HG02870 (cell line): ENCODE measurements around the gene BOK.
"Not testable (repeated sequence)": the region's sequence is repeated elsewhere in the genome, so short reads cannot be mapped to it uniquely, and the experiment has no call there.

Source experiments
- ATAC-seq: cut with Tn5 transposase; IDR thresholded peaks from one replicate; pipeline ENCODE4 v1.9.1; 2021; ENCODE audit warnings: mild to moderate bottlenecking, moderate library complexity; ENCODE audit not compliant: unreplicated experiment

BOK gene

DNA sequence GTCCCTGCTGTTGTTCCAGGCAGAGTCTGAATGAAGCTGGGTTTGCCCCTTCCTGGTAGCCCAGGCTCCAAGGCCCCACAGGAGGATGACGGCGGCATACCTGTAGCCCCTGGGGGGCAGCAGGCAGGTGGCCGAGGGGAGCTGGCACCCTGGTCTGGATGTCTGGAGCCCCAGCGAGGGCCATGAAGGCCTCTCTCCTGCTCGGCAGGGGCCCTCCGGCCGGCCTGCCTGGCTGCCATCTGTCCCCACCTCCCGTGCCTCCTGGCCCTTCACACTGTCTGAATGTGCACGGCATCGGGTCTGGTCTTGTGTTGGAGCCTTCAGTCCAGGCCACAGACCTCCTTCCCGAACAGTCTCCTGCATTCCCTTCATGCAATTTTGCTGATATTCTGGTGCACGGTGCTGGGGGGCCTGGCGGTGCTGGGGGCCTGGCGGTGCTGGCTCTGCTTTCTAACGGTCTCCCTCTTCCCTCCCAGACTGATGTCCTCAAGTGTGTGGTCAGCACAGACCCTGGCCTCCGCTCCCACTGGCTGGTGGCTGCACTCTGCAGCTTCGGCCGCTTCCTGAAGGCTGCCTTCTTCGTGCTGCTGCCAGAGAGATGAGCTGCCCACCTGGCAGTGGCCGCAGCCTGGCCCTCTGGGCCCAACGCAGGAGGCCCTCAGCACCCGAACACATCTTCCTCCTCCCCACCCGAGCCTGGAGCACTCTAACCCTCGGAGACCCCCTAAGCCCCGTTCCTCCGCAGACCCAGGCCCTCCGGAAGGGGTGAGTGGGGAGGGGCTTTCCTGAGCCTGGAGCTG, 13.5 kb downstream of the BOK start:
- no peak for ATAC-seq

DNA sequence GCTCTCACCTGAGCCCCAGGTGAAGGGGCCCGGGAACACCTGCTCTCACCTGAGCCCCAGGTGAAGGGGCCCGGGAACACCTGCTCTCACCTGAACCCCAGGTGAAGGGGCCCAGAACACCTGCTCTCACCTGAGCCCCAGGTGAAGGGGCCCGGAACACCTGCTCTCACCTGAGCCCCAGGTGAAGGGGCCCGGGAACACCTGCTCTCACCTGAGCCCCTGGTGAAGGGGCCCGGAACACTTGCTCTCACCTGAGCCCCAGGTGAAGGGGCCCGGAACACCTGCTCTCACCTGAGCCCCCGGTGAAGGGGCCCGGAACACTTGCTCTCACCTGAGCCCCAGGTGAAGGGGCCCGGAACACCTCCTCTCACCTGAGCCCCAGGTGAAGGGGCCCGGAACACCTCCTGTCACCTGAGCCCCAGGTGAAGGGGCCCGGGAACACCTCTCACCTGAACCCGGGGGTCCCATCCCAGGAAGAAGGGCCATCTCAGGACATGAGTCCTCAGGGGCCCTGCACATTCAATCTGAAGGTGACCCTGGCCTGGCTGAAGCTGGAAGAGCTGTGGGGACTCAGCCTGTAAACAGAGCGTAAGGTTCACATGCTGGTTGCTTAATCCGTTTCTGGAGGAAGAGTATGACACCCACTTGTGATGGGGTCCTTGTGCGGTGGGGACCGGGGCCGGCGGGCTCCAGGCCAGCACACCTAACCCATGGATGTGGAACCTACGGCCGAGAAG, 14.5 kb downstream of the BOK start:
- ATAC-seq, result not testable (repeated sequence)

DNA sequence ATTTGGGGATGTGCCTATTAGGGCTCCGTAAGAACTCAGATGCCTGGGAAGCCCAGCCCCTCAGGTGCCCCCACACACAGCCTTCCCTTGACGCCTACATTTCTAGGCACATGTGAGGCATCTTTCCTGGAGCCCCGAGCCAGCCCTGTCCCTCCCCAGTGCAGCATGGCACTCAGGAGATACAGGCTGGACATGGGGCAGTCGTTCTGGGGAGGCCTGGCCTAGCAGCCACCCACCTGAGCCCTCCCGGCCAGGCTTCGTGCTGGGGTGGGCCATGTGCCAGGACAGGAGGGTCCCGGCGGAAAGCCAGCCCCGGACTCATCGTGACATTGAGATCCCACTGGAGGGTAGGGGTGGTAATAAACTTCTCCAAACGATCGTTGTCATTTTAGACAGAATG, 15.2 kb downstream of the BOK start:
- ATAC-seq, result no peak

DNA sequence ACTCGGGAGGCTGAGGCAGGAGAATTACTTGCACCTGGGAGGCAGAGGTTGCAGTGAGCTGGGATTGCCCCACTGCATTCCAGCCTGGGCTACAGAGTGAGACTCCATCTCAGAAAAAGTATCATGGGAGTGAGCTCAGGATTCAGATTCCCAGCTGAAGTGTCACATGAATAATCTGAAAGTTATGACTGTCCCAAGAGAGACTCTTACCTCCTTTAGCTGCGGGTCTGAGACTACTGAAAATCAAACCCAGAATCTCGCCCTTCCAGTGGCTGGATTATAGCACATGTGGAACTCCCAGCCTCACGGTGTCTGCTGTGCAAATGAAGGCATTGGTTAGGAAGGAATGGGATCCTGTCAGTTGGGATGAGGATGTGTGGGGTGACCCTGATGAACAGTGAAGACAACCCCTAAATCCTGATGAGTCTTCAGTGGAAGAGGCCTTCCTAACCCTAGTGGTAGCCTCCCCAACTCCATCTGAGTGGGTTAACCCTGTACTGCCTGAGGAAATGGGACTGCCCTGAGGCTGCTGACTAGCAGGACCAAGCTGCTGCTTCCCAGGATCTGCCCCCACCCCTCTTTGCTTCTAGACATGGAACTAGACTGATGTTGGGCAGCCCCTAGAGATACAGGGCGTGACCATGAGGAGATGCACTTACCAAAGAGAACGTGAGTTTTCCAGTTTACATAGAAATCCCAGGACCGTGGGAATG, 16.5 kb downstream of the BOK start:
- no peak for ATAC-seq

DNA sequence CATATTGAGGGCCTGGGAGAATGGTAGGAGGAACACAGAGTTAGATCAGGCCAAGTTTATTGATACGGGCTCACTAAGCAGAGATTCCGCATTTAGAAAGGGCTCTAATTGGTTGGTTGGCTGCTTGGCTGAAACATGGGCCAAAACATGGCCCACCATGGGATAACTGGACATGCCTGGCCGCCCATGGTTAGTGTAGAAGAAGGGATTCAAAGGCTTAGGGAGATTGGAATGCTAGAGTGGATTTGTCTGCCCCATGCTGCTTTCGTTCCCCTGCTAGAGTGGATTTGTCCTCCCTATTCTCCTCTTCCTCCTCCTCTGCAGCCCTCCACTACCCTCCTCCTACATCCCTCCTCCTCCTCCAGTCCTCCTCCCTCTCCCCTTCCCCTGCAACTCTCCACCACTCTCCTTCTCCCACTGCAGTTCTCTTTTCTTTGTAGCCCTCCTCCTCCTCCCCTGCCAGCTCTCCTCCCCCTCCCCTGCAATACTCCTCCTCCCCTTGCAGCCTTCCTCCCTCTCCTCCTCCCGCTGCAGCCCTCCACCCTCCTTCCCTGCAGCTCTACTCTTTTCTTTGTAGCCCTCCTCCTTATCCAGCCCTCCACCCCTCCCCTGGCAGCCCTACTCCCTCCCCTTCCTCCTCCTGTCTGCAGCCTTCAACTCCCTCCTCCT, 17.2 kb downstream of the BOK start:
- ATAC-seq, result no peak

DNA sequence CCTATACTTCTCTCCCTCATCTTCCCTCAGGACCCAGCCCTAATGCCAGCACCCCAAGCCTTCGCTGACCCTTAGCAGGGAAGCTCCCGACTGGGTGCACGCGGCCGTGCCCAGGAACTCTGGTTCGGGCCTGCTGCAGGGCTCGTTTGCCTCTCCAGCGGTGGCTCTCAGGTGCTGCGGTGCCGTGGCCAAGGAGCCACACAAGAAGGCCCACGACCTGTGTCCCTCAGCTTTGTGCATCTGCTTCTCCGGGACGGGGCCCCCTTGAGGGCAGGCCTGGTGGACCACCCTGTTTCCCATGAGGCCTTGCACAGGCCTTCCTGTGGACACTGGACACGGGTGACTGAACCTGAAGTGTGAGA, 17.7 kb downstream of the BOK start:
- ATAC-seq, result no peak

DNA sequence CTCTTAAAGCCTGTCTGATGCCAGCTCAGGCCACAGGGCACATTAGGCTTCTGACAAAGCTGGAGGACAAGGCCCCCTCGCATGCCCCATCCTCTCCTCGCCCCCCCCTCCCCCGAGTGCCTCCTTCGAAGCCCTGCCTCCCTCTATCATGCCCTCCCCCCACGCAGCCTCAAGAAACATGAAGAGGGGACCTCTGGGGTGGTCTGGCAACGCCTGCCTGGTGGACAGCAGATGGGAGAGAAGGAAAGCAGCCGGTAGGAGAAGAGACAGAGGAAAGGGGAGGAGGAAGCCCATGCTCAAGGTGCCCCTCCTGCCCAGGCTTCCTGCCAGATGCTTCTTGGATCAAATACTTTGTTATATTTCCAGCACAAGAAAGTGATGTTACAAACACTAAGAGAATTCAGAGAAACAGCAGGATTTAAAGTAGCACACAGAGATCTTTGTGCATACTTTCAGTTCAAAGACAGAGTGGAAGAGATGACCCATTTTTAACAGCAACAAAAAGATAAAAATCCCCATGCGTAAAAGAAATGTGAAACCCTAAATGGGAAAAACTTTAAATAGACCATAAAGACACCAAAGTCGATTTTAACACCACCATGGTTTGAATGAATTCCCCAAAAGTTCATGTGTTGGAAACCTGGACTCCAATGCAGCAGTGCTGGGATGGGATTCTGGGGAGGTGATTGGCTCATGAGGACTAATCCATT, 19.0 kb downstream of the BOK start:
- no peak for ATAC-seq

DNA sequence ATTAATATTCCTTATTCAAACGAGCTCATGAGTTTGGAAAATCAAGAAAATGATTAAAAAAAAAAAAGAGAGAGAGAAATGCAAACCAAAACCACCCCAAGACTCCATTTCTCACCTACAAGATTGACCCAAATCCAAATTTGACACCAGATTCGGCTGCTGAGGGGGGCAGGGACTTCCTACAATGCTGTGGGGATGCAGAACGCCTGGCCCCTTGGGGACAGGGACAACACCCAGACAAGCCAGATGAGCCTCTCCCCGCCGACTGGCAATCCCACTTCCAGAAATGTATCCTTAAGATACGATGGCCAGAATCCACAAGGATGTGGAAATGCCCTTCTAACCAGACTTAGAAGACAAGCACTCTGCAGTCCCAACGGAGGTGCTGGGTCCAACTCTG, 20.7 kb downstream of the BOK start:
- ATAC-seq, result no peak

DNA sequence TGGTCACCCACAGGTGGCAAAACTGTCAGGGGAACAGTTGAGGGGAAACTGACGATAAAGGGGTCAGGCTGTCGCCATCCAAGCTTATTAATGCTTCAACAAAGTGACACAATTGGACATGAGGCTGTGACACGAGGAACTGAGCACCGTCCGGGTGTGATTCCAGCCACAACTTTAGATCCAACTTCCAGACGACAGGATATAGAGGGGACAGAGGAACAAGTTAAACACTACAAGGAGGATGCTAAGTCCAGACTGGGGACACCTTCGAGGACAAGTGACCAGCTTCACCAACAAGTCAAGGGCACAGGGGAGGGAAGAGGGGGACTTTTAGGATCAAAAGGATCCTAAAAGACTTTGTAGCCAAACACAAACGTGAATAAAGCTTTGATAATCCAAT, 23.8 kb downstream of the BOK start:
- no peak for ATAC-seq

DNA sequence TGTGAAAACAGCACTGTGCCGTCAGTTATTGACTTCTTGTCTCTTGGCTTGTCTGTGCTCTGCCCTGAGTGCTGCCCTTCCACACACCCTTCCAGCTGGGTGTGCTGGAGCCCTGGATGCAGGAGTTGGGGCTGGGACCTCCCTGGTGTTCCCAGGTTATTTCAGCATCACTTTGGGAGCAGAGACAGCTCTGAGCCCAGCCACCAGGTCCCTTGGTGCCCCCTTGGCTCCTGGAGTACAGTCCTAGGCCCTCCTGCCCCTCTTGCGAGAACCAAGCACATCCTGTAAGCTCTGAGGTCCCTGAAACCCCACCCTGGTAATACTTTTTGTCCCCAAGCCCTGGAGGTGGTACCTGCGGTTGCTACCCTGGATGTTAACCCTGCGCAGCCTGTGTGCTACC, 24.3 kb downstream of the BOK start:
- no peak for ATAC-seq

DNA sequence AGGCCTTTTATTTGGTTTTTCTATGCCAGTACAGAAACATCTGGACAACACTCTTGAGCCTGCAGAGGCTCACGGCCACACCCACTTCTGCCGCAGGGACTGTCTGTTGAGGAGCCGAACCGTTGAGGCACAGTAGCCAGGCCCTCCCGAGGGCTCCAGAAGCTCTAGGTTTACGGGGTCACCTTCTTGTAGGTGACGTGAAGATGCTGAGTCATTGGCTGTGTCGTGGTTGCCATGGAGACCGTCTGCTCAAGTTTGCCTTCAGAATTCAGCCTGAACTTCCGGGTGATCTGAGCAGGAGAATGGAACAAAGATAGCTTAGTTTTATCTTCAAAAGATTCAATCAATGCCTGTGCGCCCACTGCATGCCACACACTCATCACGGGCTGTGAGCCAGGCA, 25.9 kb downstream of the BOK start:
- ATAC-seq, result no peak

DNA sequence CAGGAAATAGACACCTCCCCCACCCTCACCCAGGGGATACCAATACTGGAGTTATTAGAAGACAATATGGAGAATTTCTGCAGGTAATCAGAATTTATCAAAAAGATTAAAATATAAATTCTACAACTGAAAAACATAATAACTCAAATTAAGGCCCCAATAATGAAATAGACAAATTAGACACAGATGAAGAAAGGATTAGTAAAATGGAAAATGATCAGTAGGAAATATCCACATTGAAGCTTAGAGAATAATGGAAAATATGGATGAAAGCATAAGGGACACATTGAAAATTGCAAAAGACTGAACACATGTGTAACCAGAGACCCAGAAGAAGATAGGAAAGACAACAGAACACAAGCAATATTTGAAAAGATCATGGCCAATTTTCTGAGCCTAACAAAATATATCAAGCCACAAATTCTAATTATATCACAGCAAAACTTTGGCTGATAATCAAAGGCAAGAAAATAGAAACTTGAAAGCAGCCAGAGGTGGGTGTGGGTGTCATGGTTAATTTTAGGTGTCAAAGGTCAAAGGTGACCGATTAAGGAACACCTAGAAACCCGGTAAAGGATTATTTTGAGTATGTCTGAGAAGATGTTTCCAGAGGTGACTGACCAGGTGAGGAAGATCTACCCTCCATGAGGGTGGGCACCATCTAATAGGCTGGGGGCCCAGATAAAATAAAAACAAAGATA, 28.2 kb downstream of the BOK start:
- no peak for ATAC-seq

DNA sequence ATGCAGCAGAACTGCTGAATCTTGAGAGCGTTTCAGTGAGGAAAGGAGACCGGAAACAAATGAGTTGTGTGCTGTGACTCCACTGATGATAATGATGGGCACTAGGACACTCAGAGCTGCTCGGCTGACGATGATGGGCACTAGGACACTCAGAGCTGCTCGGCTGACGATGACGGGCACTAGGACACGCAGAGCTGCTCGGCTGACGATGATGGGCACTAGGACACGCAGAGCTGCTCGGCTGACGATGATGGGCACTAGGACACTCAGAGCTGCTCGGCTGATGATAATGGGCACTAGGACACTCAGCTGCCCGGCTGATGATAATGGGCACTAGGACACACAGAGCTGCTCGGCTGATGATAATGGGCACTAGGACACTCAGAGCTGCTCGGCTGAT, 31.3 kb downstream of the BOK start:
- ATAC-seq, result not testable (repeated sequence)

DNA sequence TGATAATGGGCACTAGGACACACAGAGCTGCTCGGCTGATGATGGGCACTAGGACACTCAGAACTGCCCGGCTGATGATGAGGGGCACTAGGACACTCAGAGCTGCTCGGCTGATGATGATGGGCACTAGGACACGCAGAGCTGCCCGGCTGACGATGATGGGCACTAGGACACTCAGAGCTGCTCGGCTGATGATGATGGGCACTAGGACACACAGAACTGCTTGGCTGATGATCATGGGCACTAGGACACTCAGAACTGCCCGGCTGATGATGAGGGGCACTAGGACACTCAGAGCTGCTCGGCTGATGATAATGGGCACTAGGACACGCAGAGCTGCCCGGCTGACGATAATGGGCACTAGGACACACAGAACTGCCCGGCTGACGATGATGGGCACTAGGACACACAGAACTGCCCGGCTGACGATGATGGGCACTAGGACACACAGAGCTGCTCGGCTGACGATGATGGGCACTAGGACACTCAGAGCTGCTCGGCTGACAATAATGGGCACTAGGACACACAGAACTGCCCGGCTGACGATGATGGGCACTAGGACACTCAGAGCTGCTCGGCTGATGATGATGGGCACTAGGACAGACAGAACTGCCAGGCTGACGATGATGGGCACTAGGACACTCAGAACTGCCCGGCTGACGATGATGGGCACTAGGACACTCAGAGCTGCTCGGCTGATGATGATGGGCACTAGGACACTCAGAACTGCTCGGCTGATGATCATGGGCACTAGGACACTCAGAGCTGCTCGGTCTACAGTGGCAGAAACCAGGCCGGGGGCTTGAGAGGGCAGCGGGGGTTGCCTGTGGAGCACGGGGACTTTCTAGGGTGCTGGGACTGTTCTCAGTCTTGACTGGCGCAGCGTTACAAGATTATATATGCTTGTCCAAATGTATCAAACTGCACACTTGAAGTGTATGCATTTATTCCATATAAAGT, 32.2 kb downstream of the BOK start:
- ATAC-seq, result not testable (repeated sequence)

DNA sequence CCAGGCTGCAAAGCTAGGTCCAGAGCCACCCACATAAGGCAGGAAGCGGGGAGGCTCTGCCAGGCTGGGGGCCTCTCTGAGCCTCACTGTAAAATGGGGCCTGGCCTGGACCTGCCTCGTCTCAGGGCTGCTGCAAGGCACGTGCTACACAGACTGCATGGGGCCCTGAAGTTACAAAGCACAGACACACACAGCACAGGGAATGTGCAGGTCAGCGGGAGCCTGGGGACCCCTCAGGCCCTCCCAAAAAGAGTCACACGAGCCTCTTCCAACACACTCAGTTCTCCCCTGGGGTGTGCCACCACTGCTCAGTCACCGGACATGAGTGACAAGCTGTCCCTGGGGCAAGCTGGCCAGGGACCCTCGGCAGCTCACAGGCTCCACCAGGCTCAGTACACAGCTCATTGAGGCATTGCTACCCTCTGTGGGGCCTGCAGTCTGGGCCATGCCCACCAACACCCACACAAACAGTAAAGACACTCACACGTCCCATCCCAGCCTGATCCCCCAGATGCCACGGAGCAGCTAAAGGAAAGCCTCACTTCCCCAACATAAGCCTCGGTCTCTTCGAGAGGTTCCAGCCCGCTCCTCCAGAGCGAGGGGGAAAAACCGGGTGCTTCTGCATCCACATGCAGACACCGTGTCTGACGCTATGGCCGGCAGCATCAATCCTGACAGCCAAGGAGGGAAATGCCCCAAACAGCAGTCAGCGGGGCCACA, 33.7 kb downstream of the BOK start:
- ATAC-seq, result no peak

DNA sequence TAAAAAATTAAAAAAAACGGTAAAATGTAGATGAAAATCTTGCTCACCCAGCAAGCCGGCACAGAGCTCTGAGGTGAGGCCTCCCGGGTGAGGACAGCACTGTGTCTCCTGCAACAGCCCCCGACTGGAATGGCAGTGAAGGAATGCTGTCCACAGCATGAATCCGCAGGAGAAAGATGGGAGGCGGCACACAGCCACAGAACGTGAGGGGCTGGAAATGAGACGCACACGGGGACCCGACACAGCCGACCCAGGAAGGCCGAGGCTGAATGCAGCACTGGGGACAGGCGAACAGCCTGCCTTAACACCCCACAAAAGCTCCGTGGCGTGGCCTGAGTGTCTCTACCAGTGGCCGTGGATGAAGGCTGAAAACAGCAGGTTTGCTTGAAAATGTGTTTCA, 34.7 kb downstream of the BOK start:
- no peak for ATAC-seq

DNA sequence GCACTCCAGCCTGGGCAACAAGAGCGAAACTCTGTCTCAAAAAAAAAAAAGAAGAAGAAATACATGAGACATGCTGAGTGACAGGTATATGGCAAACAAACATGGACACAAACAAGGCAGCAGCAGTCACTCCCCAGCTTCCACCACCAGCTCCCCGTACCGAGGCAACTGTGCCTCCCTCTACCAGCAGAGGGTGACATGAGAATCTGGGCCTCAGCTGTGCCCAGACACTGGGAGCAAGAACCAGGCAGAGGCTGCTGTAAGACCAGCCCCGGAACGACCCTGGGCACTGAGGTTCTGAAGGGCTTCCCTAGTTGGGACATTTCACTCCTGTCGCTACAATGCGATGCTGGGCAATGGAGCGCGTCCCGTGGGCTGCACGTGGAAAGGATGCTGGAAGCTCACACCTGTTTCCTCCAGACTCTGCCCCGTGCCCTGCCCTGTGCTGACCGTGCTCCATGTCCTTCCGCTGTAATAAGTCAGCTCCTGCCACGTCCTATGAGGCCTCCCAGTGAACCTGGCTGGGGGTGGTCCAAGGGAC, 37.1 kb downstream of the BOK start:
- no peak for ATAC-seq

DNA sequence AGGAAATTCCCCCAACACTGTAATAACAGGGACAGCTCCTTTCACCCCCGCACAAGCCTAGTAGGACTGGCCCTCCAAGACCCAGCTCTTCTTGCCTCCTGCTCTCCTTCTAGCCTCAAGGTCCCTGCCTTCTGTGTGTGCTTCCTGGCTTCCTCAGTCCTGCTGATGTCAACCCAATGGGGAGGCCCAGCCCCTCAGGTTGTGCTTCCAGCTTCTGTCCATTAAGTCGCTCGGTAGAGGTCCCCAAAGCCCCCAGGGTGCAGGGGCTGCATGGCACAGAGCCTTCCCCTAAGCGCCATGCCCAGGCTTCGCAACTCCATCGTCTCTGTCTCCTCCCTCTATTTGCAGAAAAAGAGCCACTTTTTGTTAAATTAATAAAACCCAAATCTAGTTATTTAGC, 39.0 kb downstream of the BOK start:
- no peak for ATAC-seq
